Activated naive CD4-positive, alpha-beta T cell treated with anti-CD3 and anti-CD28 coated beads, Interleukin-2, amount 50 U/mL, for 24 hours (primary cell): ENCODE measurements around the gene TMEM97.
A peak's percentile ranks its signal among the peaks of the same experiment; 100 is the strongest.

Experiments
- H3K27ac Mint-ChIP-seq: one replicate; pipeline ENCODE4 v1.8.0; 2021; ENCODE audit warnings: mild to moderate bottlenecking, mixed read lengths
- H3K27me3 Mint-ChIP-seq: one replicate; pipeline ENCODE4 v1.8.0; 2021; ENCODE audit warnings: mixed read lengths
- H3K36me3 Mint-ChIP-seq: one replicate; pipeline ENCODE4 v1.8.0; 2021; ENCODE audit warnings: mixed read lengths
- H3K4me1 Mint-ChIP-seq: one replicate; pipeline ENCODE4 v1.8.0; 2021; ENCODE audit warnings: mixed read lengths
- H3K4me3 Mint-ChIP-seq: one replicate; pipeline ENCODE4 v1.8.0; 2021; ENCODE audit warnings: mild to moderate bottlenecking, mixed read lengths
- H3K9me3 Mint-ChIP-seq: one replicate; pipeline ENCODE4 v1.8.0; 2021; ENCODE audit warnings: mixed read lengths

The TMEM97 gene

DNA sequence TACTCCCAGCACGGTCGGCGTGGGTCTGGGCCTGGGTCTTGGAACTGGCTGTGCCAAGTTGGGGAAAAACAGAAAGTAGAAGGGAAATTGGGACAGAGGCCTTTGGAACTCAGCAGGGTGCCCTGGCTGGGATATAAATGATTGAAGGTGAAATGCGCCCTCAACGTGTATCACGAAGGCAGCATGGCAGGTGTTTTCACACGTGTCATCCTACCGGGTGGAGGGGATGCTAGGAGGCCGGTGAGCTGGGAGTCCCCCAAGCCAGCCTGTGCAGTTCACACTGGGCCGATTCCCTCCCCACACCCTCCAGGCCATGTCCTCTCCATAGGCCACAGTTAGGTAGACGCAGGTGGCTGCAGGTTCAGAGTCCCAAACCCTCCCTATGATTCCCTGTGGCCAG is 22.5 kb downstream of the TMEM97 start:
- H3K36me3 Mint-ChIP-seq, result peaks cover 4% of the 10 kb centered on the region
- H3K27me3 Mint-ChIP-seq, result no peaks in the 10 kb centered on the region
- no peaks in the 10 kb centered on the region for H3K9me3 Mint-ChIP-seq
- no peak overlapping the region for H3K4me3 Mint-ChIP-seq
- H3K27ac Mint-ChIP-seq, result no peak overlapping the region
- peaks cover 21% of the 10 kb centered on the region for H3K4me1 Mint-ChIP-seq

DNA sequence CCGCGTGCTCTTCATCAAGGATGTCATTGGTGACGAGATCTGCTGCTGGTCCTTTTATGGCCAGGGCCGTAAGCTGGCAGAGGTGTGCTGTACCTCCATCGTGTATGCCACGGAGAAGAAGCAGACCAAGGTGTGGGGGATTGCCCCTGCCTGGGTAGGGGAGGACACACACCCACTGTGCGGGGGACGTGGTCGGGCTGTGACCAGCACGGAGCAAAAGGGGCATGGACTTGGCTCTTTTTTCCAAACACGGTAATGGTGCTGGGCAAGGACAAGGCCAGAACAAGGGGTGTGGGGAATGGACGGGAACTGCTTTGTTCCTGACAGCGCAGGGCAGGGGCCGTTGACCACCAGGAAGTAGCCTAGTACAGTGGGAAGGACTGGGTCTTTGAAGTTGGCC is 23.3 kb downstream of the TMEM97 start:
- Mint-ChIP-seq H3K36me3 (peaks cover 4% of the 10 kb centered on the region), H3K4me3 (no peak overlapping the region)

DNA sequence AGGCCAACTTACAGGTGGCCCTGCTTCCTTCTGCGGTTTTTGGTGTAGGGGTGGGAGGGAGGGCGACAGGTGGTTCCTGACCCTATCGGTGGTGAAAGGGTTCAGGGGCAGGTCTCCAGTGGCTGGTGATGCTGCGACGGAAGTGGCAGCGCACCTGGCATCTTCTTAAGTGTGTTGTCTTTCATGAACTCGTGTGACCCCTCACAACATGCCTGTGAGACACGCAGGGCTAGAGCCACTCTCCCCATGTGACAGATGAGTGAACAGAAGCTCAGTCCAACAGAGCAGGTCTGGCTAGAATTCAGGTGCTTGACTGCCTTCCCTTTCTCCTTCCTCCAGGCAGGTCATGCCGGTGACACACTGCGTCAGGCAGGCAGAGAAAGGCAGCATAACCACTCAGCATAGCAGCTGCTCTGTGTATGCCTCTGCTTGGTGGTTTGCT is 24.5 kb downstream of the TMEM97 start:
- Mint-ChIP-seq H3K36me3 (peaks cover 6% of the 10 kb centered on the region), H3K4me3 (no peak overlapping the region), H3K9me3 (no peaks in the 10 kb centered on the region), H3K27me3 (no peaks in the 10 kb centered on the region), H3K27ac (no peak overlapping the region), H3K4me1 (peaks cover 3% of the 10 kb centered on the region)

More for the DNA sequence above, 23.3 kb downstream of the TMEM97 start:
- Mint-ChIP-seq H3K4me1 (peaks cover 13% of the 10 kb centered on the region), H3K27me3 (no peaks in the 10 kb centered on the region), H3K9me3 (no peaks in the 10 kb centered on the region), H3K27ac (peak overlapping the region; percentile 8)

DNA sequence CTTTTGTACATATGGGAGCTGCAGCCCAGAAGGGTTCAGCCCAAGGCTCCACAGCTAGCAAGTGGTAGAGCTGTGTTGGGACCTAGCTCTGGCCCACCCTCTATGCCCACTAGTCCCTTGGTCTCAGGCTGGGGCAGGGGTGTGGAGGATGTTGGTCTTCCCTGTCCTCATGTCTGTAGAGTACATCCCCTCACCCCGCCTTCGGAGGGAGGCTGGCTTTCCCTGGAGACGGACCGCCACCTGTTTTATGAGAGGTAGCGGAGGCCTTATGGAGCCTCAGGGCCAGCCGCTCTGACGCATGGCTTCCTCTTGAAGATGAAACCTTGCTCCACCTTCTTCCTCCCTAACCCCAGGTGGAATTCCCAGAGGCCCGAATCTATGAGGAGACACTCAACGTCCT is 25.0 kb downstream of the TMEM97 start:
- H3K4me3 Mint-ChIP-seq, result no peak overlapping the region
- no peaks in the 10 kb centered on the region for H3K4me1 Mint-ChIP-seq
- H3K27me3 Mint-ChIP-seq, result no peaks in the 10 kb centered on the region
- H3K36me3 Mint-ChIP-seq, result peaks cover 6% of the 10 kb centered on the region
- H3K27ac Mint-ChIP-seq, result no peak overlapping the region
- H3K9me3 Mint-ChIP-seq, result no peaks in the 10 kb centered on the region

DNA sequence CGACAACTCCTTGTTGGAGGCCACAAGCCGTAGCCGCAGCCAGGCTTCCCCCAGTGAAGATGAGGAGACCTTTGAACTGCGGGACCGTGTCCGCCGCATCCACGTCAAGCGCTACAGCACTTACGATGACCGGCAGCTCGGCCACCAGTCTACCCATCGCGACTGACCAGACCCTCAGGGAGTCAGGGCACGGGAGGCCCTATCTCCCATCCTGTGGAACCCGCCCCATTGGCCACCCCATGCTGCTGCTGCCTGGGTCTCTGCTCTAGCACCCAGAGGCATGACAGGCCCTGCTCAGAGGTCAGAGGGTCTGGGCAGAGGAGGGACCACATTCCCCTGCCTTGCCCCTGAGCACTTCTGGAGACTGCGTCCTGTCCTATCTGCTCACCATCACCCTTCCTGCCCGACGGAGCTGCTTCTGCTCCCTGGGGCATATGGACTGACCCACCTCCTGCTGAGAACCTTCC is 25.5 kb downstream of the TMEM97 start:
- no peaks in the 10 kb centered on the region for H3K9me3 Mint-ChIP-seq
- no peaks in the 10 kb centered on the region for H3K4me1 Mint-ChIP-seq
- H3K27ac Mint-ChIP-seq, result no peak overlapping the region
- no peak overlapping the region for H3K4me3 Mint-ChIP-seq
- H3K27me3 Mint-ChIP-seq, result no peaks in the 10 kb centered on the region
- peaks cover 6% of the 10 kb centered on the region for H3K36me3 Mint-ChIP-seq

DNA sequence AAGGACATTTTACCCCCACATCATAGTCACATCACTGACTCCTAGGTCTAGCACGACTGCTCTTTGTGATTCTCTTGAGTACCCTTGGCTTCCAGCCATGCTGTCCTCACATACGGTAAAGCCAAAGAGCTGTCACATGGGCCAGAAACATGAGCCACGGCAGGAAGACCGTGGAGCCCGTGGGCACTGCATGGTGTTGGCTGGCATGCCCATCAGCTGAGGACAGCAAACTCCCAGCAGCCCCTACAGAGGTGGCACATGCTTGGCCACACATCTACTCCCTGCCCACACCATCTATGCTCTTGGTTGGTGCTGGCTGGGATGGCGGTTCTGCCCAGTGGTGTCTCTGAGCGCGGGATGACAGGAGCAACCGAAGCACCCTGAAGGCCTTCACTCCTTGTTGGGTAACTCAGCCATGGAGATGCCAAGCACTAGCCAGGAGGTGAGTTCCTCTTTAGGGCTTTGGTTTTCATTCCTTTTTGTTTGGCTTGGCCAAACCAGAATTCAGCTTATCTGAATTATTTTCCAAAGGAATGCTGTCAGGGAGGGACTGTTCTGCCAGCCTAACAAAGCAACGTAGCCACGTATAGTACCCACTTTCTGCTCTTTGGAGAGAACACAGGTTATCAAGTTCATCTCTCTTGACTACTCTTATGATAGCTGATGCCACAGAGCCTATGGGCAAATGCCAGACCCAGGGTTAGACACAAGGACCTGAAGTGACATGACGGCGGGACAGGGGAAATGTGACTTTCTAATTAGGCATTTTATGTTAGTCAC is 26.6 kb downstream of the TMEM97 start:
- Mint-ChIP-seq H3K4me3 (no peak overlapping the region), H3K9me3 (no peaks in the 10 kb centered on the region), H3K36me3 (peaks cover 8% of the 10 kb centered on the region), H3K27ac (no peak overlapping the region), H3K27me3 (no peaks in the 10 kb centered on the region), H3K4me1 (no peaks in the 10 kb centered on the region)

DNA sequence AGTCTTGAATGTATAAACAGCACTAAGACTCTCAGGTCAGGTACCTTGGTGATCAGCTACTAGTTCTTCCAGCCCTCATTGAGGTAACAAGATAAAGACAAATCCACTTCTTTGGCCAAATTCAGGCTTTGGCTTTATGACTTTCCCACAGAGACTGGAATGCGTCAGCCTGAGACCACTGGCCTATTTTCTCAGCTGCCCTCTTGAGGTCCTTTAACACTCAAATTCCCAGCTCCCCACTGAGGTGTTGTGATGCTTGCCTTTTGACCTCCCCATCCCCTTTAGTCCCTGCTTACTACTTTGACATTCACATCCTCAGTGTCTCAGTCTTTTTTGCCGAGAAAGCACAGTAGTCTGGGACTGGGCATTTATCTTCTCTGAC is 27.2 kb downstream of the TMEM97 start:
- H3K9me3 Mint-ChIP-seq, result no peaks in the 10 kb centered on the region
- no peaks in the 10 kb centered on the region for H3K27me3 Mint-ChIP-seq
- no peak overlapping the region for H3K4me3 Mint-ChIP-seq
- no peaks in the 10 kb centered on the region for H3K4me1 Mint-ChIP-seq
- peaks cover 8% of the 10 kb centered on the region for H3K36me3 Mint-ChIP-seq
- peak overlapping the region; percentile 4 for H3K27ac Mint-ChIP-seq

DNA sequence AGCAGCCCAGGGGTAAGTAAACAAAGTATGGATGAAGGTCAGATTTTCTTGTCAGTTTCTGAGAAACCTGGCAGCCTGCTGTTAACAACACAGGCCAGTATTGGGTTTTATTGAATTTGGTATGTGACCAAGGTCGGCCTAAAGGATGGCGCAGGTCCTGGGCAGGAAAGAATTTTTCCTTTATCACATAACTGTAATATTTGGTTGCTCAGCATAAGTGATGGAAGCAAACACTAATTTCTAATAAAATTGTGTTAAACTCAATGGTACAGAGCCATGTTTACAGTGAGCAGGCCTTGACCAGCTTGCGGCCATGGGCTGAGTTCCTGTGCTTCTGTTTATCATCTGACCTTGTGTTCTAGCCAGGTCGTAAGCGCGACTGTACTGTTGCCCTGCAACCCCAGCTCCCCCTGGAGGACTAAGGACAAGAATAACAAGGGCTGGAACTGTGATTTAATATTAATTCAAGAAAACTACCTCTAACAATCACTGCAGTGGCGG is 27.8 kb downstream of the TMEM97 start:
- Mint-ChIP-seq H3K36me3 (peaks cover 8% of the 10 kb centered on the region), H3K9me3 (no peaks in the 10 kb centered on the region), H3K27ac (peak overlapping the region; percentile 23), H3K4me1 (no peaks in the 10 kb centered on the region), H3K4me3 (no peak overlapping the region), H3K27me3 (no peaks in the 10 kb centered on the region)

DNA sequence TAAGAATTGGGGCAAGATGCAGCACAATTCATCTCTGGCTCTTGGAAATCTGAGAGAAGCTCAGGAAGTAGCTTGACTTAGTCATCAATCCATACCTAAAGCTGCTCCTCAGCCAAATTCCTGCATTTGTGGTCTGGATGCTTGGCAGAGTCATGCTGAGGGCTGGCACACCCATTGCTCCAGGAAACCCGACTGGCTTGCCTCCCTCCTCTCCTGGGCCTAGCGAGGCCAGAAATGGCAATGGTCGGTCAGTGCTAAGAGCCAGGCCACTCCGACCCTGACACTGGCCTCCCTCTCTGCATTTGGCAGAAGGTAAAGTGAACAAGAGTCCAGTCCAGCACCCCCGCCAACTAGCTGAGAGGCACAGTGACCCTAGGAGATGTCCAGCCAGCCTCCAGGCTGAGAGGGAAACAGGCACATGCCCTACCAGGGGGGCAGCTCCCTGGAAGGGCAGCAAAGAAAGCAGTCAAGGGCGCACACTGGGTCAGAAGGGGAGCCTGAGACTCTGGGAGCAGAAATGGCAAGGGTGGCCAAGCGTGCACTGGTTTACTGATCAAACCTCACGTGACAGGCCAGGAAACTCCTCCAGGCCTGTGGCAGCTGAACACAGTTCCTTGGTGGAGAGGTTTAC is 28.4 kb downstream of the TMEM97 start:
- Mint-ChIP-seq H3K4me3 (no peak overlapping the region), H3K27me3 (no peaks in the 10 kb centered on the region), H3K4me1 (no peaks in the 10 kb centered on the region), H3K9me3 (no peaks in the 10 kb centered on the region), H3K36me3 (peaks cover 8% of the 10 kb centered on the region), H3K27ac (no peak overlapping the region)

DNA sequence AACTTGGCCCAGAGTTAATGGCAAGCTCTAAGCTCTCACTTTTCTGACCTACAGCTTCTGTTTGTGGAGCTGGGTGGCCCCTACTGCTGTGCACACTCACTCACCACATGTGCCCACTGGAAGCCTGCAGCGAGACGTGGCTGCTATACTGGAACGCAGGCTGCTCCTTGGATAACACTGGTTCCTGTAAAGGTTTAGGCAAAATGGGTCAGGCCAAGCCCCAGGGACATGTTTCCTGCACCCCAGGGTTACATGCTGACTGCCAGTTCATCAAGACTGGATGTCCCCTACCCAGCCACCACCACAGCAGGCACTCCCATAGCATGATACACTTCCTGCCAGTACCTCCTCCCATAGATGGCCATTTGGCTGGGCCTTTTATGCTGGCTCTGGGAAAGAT is 30.0 kb downstream of the TMEM97 start:
- Mint-ChIP-seq H3K4me1 (no peaks in the 10 kb centered on the region), H3K36me3 (peaks cover 4% of the 10 kb centered on the region), H3K27me3 (no peaks in the 10 kb centered on the region), H3K4me3 (no peak overlapping the region), H3K27ac (no peak overlapping the region), H3K9me3 (no peaks in the 10 kb centered on the region)

DNA sequence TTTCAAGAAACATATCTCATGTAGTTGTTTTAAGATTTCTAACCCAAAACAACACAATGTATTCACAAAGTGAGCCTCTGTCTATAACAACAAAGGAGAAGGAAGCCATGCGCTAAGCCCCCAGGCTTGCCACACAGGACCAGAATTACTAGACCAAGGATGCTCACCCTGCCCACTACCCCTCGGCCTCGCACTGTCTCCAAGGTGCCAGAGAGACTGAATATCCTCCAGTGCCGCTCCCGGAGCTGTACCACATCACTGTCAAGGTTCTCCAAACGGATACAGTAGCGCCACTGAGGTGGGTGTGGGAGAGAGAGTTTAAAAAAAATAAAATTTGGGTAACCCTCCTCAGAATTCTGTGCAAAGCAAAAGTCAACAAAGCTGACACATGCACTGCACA is 31.3 kb downstream of the TMEM97 start:
- Mint-ChIP-seq H3K4me3 (no peak overlapping the region), H3K9me3 (no peaks in the 10 kb centered on the region), H3K36me3 (peaks cover 4% of the 10 kb centered on the region), H3K27ac (no peak overlapping the region), H3K4me1 (peaks cover 6% of the 10 kb centered on the region), H3K27me3 (no peaks in the 10 kb centered on the region)

DNA sequence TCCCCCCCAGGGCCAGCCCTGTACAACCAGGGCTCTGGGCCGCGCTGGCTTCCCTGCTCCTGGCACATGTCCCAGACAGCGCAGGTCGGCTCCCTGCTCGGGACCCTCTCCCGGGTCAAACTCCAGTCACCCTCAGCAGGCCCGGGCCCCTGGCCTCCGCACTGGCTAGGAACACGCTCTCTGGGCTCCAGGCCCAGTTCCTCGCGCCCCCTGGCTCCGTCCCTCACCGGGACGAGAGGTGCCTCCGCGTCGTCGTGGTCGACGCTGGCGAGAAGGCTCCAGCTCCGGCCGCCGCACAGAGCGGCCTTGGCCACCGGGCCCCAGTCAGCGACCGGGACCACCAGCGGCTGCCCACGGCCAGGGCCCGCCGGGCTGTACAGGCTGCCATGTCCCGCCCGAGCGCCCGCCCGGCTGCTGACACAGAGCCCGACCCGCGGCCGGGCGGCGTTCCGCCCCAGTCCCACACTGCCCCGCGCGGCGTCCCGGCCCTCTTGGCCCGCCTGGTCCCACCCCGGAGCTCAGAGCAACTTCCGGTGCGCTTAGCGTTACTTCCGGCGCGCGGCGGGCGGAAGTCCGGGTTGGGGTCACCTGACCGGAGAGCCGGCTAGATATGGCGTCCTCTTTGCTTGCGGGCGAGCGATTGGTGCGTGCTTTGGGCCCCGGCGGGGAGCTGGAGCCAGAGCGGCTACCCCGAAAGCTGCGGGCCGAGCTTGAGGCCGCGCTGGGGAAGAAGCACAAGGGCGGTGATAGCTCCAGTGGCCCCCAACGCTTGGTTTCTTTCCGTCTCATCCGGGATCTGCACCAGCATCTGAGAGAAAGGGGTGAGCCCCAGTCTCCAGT is 38.3 kb downstream of the TMEM97 start, which contains the start of gene POLDIP2:
TSS of gene POLDIP2 (minus strand) at position 467 of the 840 bp plus-strand sequence. CDS start at position 388, 79 bp downstream.
- no peaks in the 10 kb centered on the region for H3K9me3 Mint-ChIP-seq
- H3K36me3 Mint-ChIP-seq, result peaks cover 5% of the 10 kb centered on the region
- no peaks in the 10 kb centered on the region for H3K27me3 Mint-ChIP-seq
- H3K27ac Mint-ChIP-seq, result peak within 1 kb of the TSS; percentile 94
- peaks cover 27% of the 10 kb centered on the region for H3K4me1 Mint-ChIP-seq
- H3K4me3 Mint-ChIP-seq, result peak within 1 kb of the TSS; percentile 98

DNA sequence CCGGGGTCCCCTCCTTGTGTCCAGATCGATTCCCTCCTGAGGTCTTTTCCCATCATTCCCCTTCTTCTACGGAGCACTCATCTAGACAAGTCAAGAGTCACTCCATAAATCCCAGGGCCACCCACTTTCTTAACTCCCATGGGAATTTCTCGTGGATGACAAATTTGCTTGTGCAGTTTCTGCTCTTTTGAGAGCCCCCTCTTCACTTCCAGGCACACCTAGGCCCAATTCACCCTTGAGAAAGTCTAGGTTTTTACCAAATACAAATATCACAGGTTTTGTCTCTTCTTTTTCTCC is 38.8 kb downstream of the TMEM97 start:
- Mint-ChIP-seq H3K4me3 (peak overlapping the region; percentile 98), H3K36me3 (peaks cover 5% of the 10 kb centered on the region), H3K27me3 (no peaks in the 10 kb centered on the region), H3K27ac (peak overlapping the region; percentile 94), H3K4me1 (peaks cover 27% of the 10 kb centered on the region), H3K9me3 (no peaks in the 10 kb centered on the region)

DNA sequence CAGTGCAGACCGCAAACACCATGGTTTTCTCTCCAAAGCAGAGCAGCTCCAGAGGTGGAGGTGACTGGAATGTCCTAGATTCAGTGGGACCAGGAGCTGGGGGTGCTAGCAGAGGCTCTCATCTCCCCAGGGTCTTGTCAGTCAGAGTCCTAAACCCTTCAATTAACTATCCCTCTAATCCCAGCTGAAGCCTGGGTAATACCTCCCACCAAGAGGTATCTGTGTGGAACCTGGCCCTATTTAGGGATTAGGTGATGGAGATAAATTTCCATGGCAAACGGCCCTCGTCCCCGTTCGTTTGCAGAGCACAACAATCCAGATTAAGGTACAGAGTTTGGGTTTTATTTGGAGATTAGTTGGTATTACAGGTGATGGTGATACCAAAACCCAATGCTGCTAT is 44.2 kb downstream of the TMEM97 start:
- Mint-ChIP-seq H3K4me1 (peaks cover 4% of the 10 kb centered on the region), H3K9me3 (no peaks in the 10 kb centered on the region), H3K27me3 (no peaks in the 10 kb centered on the region), H3K27ac (no peak overlapping the region), H3K36me3 (peaks cover 5% of the 10 kb centered on the region), H3K4me3 (no peak overlapping the region)

DNA sequence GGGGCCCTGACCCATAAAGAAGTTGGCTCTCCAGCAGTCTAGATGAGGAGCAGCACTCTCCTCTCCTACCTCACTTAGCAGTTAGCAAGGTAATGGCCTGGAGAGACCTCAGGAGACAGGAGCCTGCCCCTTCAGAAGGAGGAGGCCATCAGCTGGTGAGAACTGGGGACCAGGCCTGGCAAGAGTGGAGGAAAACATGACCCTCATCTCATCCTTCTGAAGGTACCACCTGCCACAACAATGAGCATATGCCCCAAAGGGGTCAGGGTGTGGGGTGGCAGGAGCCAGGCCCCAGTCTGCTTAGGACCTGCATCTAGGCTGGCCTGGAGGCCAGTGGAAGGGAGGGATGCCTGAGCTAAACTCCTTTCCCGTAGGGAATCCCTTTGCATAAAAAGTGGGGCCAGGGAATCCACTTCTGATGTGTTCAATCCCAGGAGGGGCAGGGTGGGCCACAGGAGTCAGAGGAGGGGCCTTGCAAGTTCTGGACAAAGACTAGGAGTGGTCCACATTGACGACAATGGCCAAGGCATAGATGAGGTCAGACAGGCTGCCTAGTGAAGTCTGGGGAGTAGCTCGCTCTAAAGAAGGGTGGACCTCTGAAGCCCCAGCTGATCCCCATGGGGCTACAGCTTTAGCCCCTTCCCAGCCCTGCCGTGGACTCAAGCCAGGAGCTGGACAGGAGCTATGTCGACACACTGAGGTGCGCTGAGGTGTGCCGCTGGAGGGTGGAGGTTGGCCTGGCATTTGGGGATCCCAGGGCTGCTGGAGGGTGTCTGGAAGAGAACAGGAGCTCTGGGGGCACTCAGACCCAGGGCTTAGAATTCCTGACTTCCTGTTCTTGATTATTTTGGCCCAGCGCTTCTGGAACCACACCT is 45.0 kb downstream of the TMEM97 start:
- Mint-ChIP-seq H3K4me3 (no peak overlapping the region), H3K36me3 (peaks cover 5% of the 10 kb centered on the region), H3K27me3 (no peaks in the 10 kb centered on the region), H3K9me3 (no peaks in the 10 kb centered on the region), H3K27ac (no peak overlapping the region), H3K4me1 (no peaks in the 10 kb centered on the region)
